IPS DF 6.9 (cell line): Measurements from ENCODE around the gene DDX39B.
A peak's percentile ranks its signal among the peaks of the same experiment; 100 is the strongest.
"Not testable (repeated sequence)": the region's sequence is repeated elsewhere in the genome, so short reads cannot be mapped to it uniquely, and the experiment has no call there.

ENCODE experiments used
- DNase-seq: peaks from one replicate; pipeline ENCODE4 v3.0.0-alpha.2; 2013; ENCODE audit warnings: low read depth, low spot score
- H3K27ac ChIP-seq: one replicate; pipeline ENCODE4 v1.5.1; 2013; ENCODE audit warnings: low read length, control low read depth
- H3K27me3 ChIP-seq: 2 replicates; pipeline ENCODE4 v1.6.1; 2013; ENCODE audit warnings: mild to moderate bottlenecking, low read length; ENCODE audit not compliant: control insufficient read depth, insufficient read depth
- H3K36me3 ChIP-seq: 2 replicates; pipeline ENCODE4 v1.6.1; 2013; ENCODE audit warnings: low read length; ENCODE audit not compliant: control insufficient read depth, insufficient read depth
- H3K4me1 ChIP-seq: 2 replicates; pipeline ENCODE4 v1.6.1; 2013; ENCODE audit warnings: low read length; ENCODE audit not compliant: control insufficient read depth, insufficient read depth
- H3K4me3 ChIP-seq: 2 replicates; pipeline ENCODE4 v1.5.1; 2013; ENCODE audit warnings: mild to moderate bottlenecking, low read length
- H3K9me3 ChIP-seq: 2 replicates; pipeline ENCODE4 v1.6.1; 2013; ENCODE audit warnings: low read length, inconsistent platforms; ENCODE audit not compliant: control insufficient read depth, insufficient read depth
- WGBS: extraction: QIAGEN DNeasy Blood & Tissue Kit; methylation state at CpG from one replicate; pipeline ENCODE4 v1.1.7; 2013; ENCODE audit warnings: mixed read lengths, missing lambda C conversion rate; ENCODE audit not compliant: insufficient read length, insufficient coverage; 5-methylcytosine and 5-hydroxymethylcytosine counted together

DDX39B gene

GRCh38 chr6:31495580-31495979 lies 46.2 kb downstream of the DDX39B start:
- WGBS: no CpG with 5 or more reads among the region's 2 CpGs

GRCh38 chr6:31493875-31494694 lies 47.7 kb downstream of the DDX39B start:
- no peak overlapping the region for H3K27ac ChIP-seq
- no peaks in the 10 kb centered on the region for H3K9me3 ChIP-seq
- DNase-seq: no peak
- H3K27me3 ChIP-seq: no peaks in the 10 kb centered on the region
- H3K4me3 ChIP-seq: peak overlapping the region; percentile 42; the same call in 1 of the 2 replicates
- H3K4me1 ChIP-seq: no peaks in the 10 kb centered on the region
- no peaks in the 10 kb centered on the region for H3K36me3 ChIP-seq
- WGBS: no CpG with 5 or more reads among the region's 58 CpGs

More at GRCh38 chr6:31495580-31495979, 46.2 kb downstream of the DDX39B start:
- Histone ChIP-seq H3K27me3 (no peaks in the 10 kb centered on the region), H3K36me3 (no peaks in the 10 kb centered on the region), H3K4me1 (no peaks in the 10 kb centered on the region), H3K9me3 (no peaks in the 10 kb centered on the region), H3K4me3 (no peak overlapping the region), H3K27ac (no peak overlapping the region)
- DNase-seq: no peak

GRCh38 chr6:31493550-31493874 lies 48.3 kb downstream of the DDX39B start:
- not testable (repeated sequence) for H3K9me3 ChIP-seq, H3K27ac ChIP-seq, DNase-seq, H3K4me1 ChIP-seq, H3K27me3 ChIP-seq, H3K36me3 ChIP-seq
- 100% methylated on average over 1 of the region's 2 CpGs for WGBS
- H3K4me3 ChIP-seq: peak overlapping the region; percentile 42; the same call in 1 of the 2 replicates

GRCh38 chr6:31490115-31490873 lies 51.5 kb downstream of the DDX39B start:
- no peak overlapping the region for H3K4me3 ChIP-seq
- no peak overlapping the region for H3K27ac ChIP-seq
- DNase-seq: no peak
- H3K9me3 ChIP-seq: no peaks in the 10 kb centered on the region
- H3K27me3 ChIP-seq: no peaks in the 10 kb centered on the region
- WGBS: no CpG with 5 or more reads among the region's 16 CpGs
- no peaks in the 10 kb centered on the region; the same call in 1 of the 2 replicates for H3K4me1 ChIP-seq
- no peaks in the 10 kb centered on the region for H3K36me3 ChIP-seq

GRCh38 chr6:31489086-31489485 lies 52.7 kb downstream of the DDX39B start:
- no CpG with 5 or more reads among the region's 4 CpGs for WGBS
- Histone ChIP-seq H3K4me1 (no peaks in the 10 kb centered on the region; the same call in 1 of the 2 replicates), H3K27me3 (no peaks in the 10 kb centered on the region), H3K36me3 (no peaks in the 10 kb centered on the region), H3K4me3 (no peak overlapping the region), H3K27ac (no peak overlapping the region), H3K9me3 (no peaks in the 10 kb centered on the region)
- no peak for DNase-seq

GRCh38 chr6:31487674-31488073 lies 54.1 kb downstream of the DDX39B start:
- H3K9me3 ChIP-seq, DNase-seq, H3K4me1 ChIP-seq, H3K27me3 ChIP-seq, H3K27ac ChIP-seq, H3K36me3 ChIP-seq, H3K4me3 ChIP-seq: not testable (repeated sequence)
- WGBS: no CpG with 5 or more reads among the region's 6 CpGs

- no CpG with 5 or more reads among the region's 9 CpGs for WGBS
- H3K4me1 ChIP-seq, H3K4me3 ChIP-seq, DNase-seq, H3K36me3 ChIP-seq, H3K9me3 ChIP-seq, H3K27ac ChIP-seq, H3K27me3 ChIP-seq: not testable (repeated sequence)
Observed at GRCh38 chr6:31486065-31486837, 55.6 kb downstream of the DDX39B start.

- Histone ChIP-seq H3K27me3 (no peaks in the 10 kb centered on the region), H3K9me3 (no peaks in the 10 kb centered on the region), H3K4me3 (no peak overlapping the region), H3K36me3 (no peaks in the 10 kb centered on the region), H3K4me1 (no peaks in the 10 kb centered on the region; the same call in 1 of the 2 replicates), H3K27ac (no peak overlapping the region)
- WGBS: no CpG with 5 or more reads among the region's 1 CpG
- DNase-seq: no peak
Observed at GRCh38 chr6:31485055-31485454, 56.7 kb downstream of the DDX39B start.

- no peaks in the 10 kb centered on the region for H3K27me3 ChIP-seq
- no peak overlapping the region for H3K27ac ChIP-seq
- H3K9me3 ChIP-seq: no peaks in the 10 kb centered on the region
- no peaks in the 10 kb centered on the region for H3K36me3 ChIP-seq
- no CpG with 5 or more reads among the region's 2 CpGs for WGBS
- no peaks in the 10 kb centered on the region; the same call in 1 of the 2 replicates for H3K4me1 ChIP-seq
- no peak for DNase-seq
- no peak overlapping the region for H3K4me3 ChIP-seq
Observed at GRCh38 chr6:31483392-31483791, 58.4 kb downstream of the DDX39B start.

GRCh38 chr6:31480574-31480973 lies 61.2 kb downstream of the DDX39B start:
- Histone ChIP-seq H3K9me3 (no peaks in the 10 kb centered on the region), H3K27ac (no peak overlapping the region), H3K4me1 (no peaks in the 10 kb centered on the region), H3K27me3 (no peaks in the 10 kb centered on the region), H3K36me3 (no peaks in the 10 kb centered on the region), H3K4me3 (no peak overlapping the region)
- DNase-seq: no peak
- no CpG with 5 or more reads among the region's 11 CpGs for WGBS
